ENCODE measurements around the gene ROPN1B.
A peak's percentile ranks its signal among the peaks of the same experiment; 100 is the strongest.
"Not testable (repeated sequence)": the region's sequence is repeated elsewhere in the genome, so short reads cannot be mapped to it uniquely, and the experiment has no call there.

DNA sequence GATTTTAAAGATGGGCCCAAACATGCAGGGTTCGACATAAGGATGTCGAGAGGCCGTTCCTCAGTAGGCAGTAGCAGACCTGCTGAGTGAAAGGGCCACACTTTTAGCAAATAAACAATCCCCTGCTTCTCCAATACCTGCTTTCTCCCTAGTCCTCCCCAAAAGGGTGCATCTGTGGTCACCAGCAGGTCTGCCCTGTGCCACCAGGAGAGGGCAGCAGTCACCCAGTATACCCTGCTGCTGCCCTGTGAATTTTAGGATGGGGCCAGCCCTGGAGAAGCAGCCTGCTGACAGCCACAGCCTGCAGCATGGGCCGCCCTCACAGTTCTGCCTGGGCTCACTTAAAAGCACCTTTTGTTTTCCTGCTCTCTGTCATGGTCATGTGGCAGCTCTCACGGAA, 47.3 kb upstream of the ROPN1B start:
- not testable (repeated sequence) for TF ChIP-seq RORB (CRISPR knock-in tag; IDR thresholded peaks at IDR 0.05); SMAD4 (CRISPR knock-in tag; IDR thresholded peaks at IDR 0.05); ZNF263 (CRISPR knock-in tag; IDR thresholded peaks at IDR 0.05; ENCODE audit: low read depth); NR2C2 (CRISPR knock-in tag; IDR thresholded peaks at IDR 0.05); NFYB (CRISPR knock-in tag; conservative IDR thresholded peaks at IDR 0.05; ENCODE audit: low read depth)
- TF ChIP-seq, protein P1, sequence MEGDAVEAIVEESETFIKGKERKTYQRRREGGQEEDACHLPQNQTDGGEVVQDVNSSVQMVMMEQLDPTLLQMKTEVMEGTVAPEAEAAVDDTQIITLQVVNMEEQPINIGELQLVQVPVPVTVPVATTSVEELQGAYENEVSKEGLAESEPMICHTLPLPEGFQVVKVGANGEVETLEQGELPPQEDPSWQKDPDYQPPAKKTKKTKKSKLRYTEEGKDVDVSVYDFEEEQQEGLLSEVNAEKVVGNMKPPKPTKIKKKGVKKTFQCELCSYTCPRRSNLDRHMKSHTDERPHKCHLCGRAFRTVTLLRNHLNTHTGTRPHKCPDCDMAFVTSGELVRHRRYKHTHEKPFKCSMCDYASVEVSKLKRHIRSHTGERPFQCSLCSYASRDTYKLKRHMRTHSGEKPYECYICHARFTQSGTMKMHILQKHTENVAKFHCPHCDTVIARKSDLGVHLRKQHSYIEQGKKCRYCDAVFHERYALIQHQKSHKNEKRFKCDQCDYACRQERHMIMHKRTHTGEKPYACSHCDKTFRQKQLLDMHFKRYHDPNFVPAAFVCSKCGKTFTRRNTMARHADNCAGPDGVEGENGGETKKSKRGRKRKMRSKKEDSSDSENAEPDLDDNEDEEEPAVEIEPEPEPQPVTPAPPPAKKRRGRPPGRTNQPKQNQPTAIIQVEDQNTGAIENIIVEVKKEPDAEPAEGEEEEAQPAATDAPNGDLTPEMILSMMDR (IDR thresholded peaks at IDR 0.05), result peak; percentile 46
- TF ChIP-seq, protein P2, sequence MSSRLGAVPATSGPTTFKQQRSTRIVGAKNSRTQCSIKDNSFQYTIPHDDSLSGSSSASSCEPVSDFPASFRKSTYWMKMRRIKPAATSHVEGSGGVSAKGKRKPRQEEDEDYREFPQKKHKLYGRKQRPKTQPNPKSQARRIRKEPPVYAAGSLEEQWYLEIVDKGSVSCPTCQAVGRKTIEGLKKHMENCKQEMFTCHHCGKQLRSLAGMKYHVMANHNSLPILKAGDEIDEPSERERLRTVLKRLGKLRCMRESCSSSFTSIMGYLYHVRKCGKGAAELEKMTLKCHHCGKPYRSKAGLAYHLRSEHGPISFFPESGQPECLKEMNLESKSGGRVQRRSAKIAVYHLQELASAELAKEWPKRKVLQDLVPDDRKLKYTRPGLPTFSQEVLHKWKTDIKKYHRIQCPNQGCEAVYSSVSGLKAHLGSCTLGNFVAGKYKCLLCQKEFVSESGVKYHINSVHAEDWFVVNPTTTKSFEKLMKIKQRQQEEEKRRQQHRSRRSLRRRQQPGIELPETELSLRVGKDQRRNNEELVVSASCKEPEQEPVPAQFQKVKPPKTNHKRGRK (CRISPR knock-in tag; IDR thresholded peaks at IDR 0.05; ENCODE audit: borderline replicate concordance), result not testable (repeated sequence)
- TF ChIP-seq, protein P3, sequence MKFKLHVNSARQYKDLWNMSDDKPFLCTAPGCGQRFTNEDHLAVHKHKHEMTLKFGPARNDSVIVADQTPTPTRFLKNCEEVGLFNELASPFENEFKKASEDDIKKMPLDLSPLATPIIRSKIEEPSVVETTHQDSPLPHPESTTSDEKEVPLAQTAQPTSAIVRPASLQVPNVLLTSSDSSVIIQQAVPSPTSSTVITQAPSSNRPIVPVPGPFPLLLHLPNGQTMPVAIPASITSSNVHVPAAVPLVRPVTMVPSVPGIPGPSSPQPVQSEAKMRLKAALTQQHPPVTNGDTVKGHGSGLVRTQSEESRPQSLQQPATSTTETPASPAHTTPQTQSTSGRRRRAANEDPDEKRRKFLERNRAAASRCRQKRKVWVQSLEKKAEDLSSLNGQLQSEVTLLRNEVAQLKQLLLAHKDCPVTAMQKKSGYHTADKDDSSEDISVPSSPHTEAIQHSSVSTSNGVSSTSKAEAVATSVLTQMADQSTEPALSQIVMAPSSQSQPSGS (CRISPR knock-in tag; IDR thresholded peaks at IDR 0.05; ENCODE audit: borderline replicate concordance, low read depth), result not testable (repeated sequence)
- TF ChIP-seq, protein P4, sequence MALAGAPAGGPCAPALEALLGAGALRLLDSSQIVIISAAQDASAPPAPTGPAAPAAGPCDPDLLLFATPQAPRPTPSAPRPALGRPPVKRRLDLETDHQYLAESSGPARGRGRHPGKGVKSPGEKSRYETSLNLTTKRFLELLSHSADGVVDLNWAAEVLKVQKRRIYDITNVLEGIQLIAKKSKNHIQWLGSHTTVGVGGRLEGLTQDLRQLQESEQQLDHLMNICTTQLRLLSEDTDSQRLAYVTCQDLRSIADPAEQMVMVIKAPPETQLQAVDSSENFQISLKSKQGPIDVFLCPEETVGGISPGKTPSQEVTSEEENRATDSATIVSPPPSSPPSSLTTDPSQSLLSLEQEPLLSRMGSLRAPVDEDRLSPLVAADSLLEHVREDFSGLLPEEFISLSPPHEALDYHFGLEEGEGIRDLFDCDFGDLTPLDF (CRISPR knock-in tag; IDR thresholded peaks at IDR 0.05), result not testable (repeated sequence)
- TF ChIP-seq, protein P5, sequence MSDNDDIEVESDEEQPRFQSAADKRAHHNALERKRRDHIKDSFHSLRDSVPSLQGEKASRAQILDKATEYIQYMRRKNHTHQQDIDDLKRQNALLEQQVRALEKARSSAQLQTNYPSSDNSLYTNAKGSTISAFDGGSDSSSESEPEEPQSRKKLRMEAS (CRISPR knock-in tag; IDR thresholded peaks at IDR 0.05), result not testable (repeated sequence)
- TF ChIP-seq, protein P6, sequence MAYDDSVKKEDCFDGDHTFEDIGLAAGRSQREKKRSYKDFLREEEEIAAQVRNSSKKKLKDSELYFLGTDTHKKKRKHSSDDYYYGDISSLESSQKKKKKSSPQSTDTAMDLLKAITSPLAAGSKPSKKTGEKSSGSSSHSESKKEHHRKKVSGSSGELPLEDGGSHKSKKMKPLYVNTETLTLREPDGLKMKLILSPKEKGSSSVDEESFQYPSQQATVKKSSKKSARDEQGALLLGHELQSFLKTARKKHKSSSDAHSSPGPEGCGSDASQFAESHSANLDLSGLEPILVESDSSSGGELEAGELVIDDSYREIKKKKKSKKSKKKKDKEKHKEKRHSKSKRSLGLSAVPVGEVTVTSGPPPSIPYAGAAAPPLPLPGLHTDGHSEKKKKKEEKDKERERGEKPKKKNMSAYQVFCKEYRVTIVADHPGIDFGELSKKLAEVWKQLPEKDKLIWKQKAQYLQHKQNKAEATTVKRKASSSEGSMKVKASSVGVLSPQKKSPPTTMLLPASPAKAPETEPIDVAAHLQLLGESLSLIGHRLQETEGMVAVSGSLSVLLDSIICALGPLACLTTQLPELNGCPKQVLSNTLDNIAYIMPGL (CRISPR knock-in tag; IDR thresholded peaks at IDR 0.05), result not testable (repeated sequence)
